DMS79 (cell line): ENCODE results near the gene DCN.

Experiments used
- DNase-seq: peaks from one replicate; lab custom pipeline; 2025; lab: John Stamatoyannopoulos, UW

Gene DCN

GRCh38 chr12:91185421-91185820 is 2.8 kb upstream of the DCN start:
- no peak for DNase-seq

- DNase-seq: no peak
Measured at GRCh38 chr12:91183551-91183950, 934 bp upstream of the DCN start.

GRCh38 chr12:91180582-91181395 is 1.8 kb downstream of the DCN start:
- no peak for DNase-seq

GRCh38 chr12:91179966-91180561 is 2.6 kb downstream of the DCN start:
- no peak for DNase-seq

GRCh38 chr12:91179315-91179714 is 3.3 kb downstream of the DCN start:
- DNase-seq: no peak

- DNase-seq: no peak
Measured at GRCh38 chr12:91178781-91179180, 3.8 kb downstream of the DCN start.

- DNase-seq: no peak
Measured at GRCh38 chr12:91178139-91178561, 4.5 kb downstream of the DCN start.

- no peak for DNase-seq
Measured at GRCh38 chr12:91177381-91177780, 5.2 kb downstream of the DCN start.

GRCh38 chr12:91176915-91177314 is 5.7 kb downstream of the DCN start:
- DNase-seq: no peak

GRCh38 chr12:91176358-91176757 is 6.3 kb downstream of the DCN start:
- DNase-seq: no peak

GRCh38 chr12:91173124-91173523 is 9.5 kb downstream of the DCN start:
- no peak for DNase-seq

- DNase-seq: no peak
Measured at GRCh38 chr12:91172096-91172495, 10.5 kb downstream of the DCN start.

GRCh38 chr12:91171476-91171875 is 11.1 kb downstream of the DCN start:
- DNase-seq: no peak

GRCh38 chr12:91163116-91163515 is 19.5 kb downstream of the DCN start:
- no peak for DNase-seq

- no peak for DNase-seq
Measured at GRCh38 chr12:91161009-91161408, 21.6 kb downstream of the DCN start.

- DNase-seq: no peak
Measured at GRCh38 chr12:91155990-91156389, 26.6 kb downstream of the DCN start.

GRCh38 chr12:91154131-91154530 is 28.5 kb downstream of the DCN start:
- DNase-seq: no peak

GRCh38 chr12:91144053-91144452 is 38.6 kb downstream of the DCN start:
- no peak for DNase-seq

GRCh38 chr12:91143206-91143605 is 39.4 kb downstream of the DCN start:
- no peak for DNase-seq

- no peak for DNase-seq
Measured at GRCh38 chr12:91142221-91142631, 40.4 kb downstream of the DCN start.

GRCh38 chr12:91140026-91140931 is 42.3 kb downstream of the DCN start:
- DNase-seq: no peak

- no peak for DNase-seq
Measured at GRCh38 chr12:91139286-91139685, 43.3 kb downstream of the DCN start.
